ENCODE measurements around the gene ZGPAT. TPM values are rescaled to one million over a fixed set of nuclear protein-coding genes. Genes with fewer than 3 reads are reported as not detected.

The ZGPAT gene
- total RNA-seq, 1 experiment from 2014 or later = 48.4 TPM

GRCh38 chr20:63732118-63733095 lies 24.6 kb downstream of the ZGPAT start:
- no peaks in the 10 kb centered on the region for H3K4me1 Mint-ChIP-seq (ENCODE audit: low read depth, unreplicated experiment)
- no peak for DNase-seq
- H3K27ac Mint-ChIP-seq (ENCODE audit: unreplicated experiment) = no peak overlapping the region
- no TSS peak for BruUV-seq (replicated peaks)
- H3K36me3 Mint-ChIP-seq (ENCODE audit: insufficient read depth, unreplicated experiment) = peaks cover 40% of the 10 kb centered on the region
- CTCF ChIA-PET = no interaction called here
- no peak for TF ChIP-seq CTCF (IDR thresholded peaks at IDR 0.05; ENCODE audit: unreplicated experiment)
- H3K4me3 Mint-ChIP-seq (ENCODE audit: low read depth, unreplicated experiment) = no peak overlapping the region
- no peaks in the 10 kb centered on the region for H3K9me3 Mint-ChIP-seq (ENCODE audit: low read depth, unreplicated experiment)
- intact Hi-C loops (cut with micrococcal nuclease; ENCODE audit: unreplicated experiment) = no loop called here
- no peaks in the 10 kb centered on the region for H3K27me3 Mint-ChIP-seq (ENCODE audit: unreplicated experiment)

- CTCF ChIA-PET = no interaction called here
- H3K4me1 Mint-ChIP-seq (ENCODE audit: low read depth, unreplicated experiment) = no peaks in the 10 kb centered on the region
- H3K36me3 Mint-ChIP-seq (ENCODE audit: insufficient read depth, unreplicated experiment) = peaks cover 42% of the 10 kb centered on the region
- no TSS peak for BruUV-seq (replicated peaks)
- H3K4me3 Mint-ChIP-seq (ENCODE audit: low read depth, unreplicated experiment) = no peak overlapping the region
- no peaks in the 10 kb centered on the region for H3K27me3 Mint-ChIP-seq (ENCODE audit: unreplicated experiment)
- DNase-seq = no peak
- H3K9me3 Mint-ChIP-seq (ENCODE audit: low read depth, unreplicated experiment) = no peaks in the 10 kb centered on the region
- no peak overlapping the region for H3K27ac Mint-ChIP-seq (ENCODE audit: unreplicated experiment)
- intact Hi-C loops (cut with micrococcal nuclease; ENCODE audit: unreplicated experiment) = no loop called here
- TF ChIP-seq CTCF (IDR thresholded peaks at IDR 0.05; ENCODE audit: unreplicated experiment) = no peak
These were observed 25.3 kb downstream of the ZGPAT start for GRCh38 chr20:63733117-63733516.

GRCh38 chr20:63733579-63734081 lies 25.8 kb downstream of the ZGPAT start:
- TF ChIP-seq CTCF (IDR thresholded peaks at IDR 0.05; ENCODE audit: unreplicated experiment) = no peak
- DNase-seq = no peak
- BruUV-seq (replicated peaks) = no TSS peak
- no peak overlapping the region for H3K4me3 Mint-ChIP-seq (ENCODE audit: low read depth, unreplicated experiment)
- no peaks in the 10 kb centered on the region for H3K27me3 Mint-ChIP-seq (ENCODE audit: unreplicated experiment)
- CTCF ChIA-PET = no interaction called here
- peaks cover 42% of the 10 kb centered on the region for H3K36me3 Mint-ChIP-seq (ENCODE audit: insufficient read depth, unreplicated experiment)
- no peak overlapping the region for H3K27ac Mint-ChIP-seq (ENCODE audit: unreplicated experiment)
- H3K4me1 Mint-ChIP-seq (ENCODE audit: low read depth, unreplicated experiment) = no peaks in the 10 kb centered on the region
- intact Hi-C loops (cut with micrococcal nuclease; ENCODE audit: unreplicated experiment) = no loop called here
- no peaks in the 10 kb centered on the region for H3K9me3 Mint-ChIP-seq (ENCODE audit: low read depth, unreplicated experiment)

DNA sequence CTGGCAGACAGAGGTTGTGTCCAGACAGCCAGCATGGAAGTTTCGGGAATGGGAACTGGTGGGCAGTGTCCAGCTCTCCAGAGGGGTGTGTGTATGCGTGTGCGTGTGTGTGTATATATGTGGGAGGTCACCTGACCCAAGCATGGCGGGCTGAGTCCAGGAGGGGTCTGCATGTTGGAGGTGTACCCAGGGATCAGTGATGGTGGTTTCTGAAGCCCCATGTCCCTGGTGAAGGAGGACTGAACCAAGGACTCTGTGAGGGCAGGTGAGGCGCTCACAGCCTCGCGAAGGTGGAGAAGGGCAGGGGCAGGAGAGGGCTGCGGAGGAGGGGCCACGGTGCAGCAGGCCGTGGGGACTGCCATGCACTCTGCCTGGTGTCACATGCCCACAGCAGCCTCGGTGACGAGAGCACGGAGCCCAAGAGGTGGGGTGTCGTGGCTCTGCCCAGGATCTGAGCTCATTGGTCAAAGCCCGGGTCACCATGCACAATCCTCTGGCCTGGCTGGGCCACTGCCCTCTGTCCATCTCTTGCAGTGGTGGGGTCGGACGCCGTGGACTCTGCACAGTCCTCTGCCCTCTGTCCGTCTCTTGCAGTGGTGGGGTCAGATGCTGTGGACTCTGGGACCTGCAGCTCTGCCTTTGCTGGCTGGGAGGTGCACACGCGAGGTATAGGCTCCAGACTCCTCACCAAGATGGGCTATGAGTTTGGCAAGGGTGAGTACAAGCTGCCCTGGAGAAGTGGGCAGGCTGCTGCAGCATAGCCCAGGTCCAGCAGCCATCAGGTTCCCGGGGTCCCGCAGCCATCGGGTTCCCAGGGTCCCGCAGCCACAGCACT lies 26.5 kb downstream of the ZGPAT start:
- no peaks in the 10 kb centered on the region for H3K9me3 Mint-ChIP-seq (ENCODE audit: low read depth, unreplicated experiment)
- CTCF ChIA-PET = no interaction called here

More for the DNA sequence above, 26.5 kb downstream of the ZGPAT start:
- BruUV-seq (replicated peaks) = no TSS peak
- no peak for TF ChIP-seq CTCF (IDR thresholded peaks at IDR 0.05; ENCODE audit: unreplicated experiment)
- intact Hi-C loops (cut with micrococcal nuclease; ENCODE audit: unreplicated experiment) = no loop called here
- H3K4me3 Mint-ChIP-seq (ENCODE audit: low read depth, unreplicated experiment) = no peak overlapping the region
- no peak overlapping the region for H3K27ac Mint-ChIP-seq (ENCODE audit: unreplicated experiment)
- peaks cover 46% of the 10 kb centered on the region for H3K36me3 Mint-ChIP-seq (ENCODE audit: insufficient read depth, unreplicated experiment)
- H3K4me1 Mint-ChIP-seq (ENCODE audit: low read depth, unreplicated experiment) = no peaks in the 10 kb centered on the region
- no peaks in the 10 kb centered on the region for H3K27me3 Mint-ChIP-seq (ENCODE audit: unreplicated experiment)
- no peak for DNase-seq
